A172 (cell line): ENCODE results near the gene GHSR. TPM values are rescaled to one million over a fixed set of nuclear protein-coding genes. Genes with fewer than 3 reads are reported as not detected.

Experiments
- DNase-seq: peaks from one replicate; pipeline ENCODE4 v3.0.0-alpha.2; 2015; ENCODE audit warnings: low spot score
- total RNA-seq: library from RNA; depleted of rRNA; stranded (reverse); fragments of >200 nt; shearing (Covaris generic); gene quantifications from 2 replicates; pipeline ENCODE4 v1.2.3, GENCODE V29; 2014; rRNA removed

The GHSR gene, protein sequence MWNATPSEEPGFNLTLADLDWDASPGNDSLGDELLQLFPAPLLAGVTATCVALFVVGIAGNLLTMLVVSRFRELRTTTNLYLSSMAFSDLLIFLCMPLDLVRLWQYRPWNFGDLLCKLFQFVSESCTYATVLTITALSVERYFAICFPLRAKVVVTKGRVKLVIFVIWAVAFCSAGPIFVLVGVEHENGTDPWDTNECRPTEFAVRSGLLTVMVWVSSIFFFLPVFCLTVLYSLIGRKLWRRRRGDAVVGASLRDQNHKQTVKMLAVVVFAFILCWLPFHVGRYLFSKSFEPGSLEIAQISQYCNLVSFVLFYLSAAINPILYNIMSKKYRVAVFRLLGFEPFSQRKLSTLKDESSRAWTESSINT
- not detected in 2 replicates for total RNA-seq

DNA sequence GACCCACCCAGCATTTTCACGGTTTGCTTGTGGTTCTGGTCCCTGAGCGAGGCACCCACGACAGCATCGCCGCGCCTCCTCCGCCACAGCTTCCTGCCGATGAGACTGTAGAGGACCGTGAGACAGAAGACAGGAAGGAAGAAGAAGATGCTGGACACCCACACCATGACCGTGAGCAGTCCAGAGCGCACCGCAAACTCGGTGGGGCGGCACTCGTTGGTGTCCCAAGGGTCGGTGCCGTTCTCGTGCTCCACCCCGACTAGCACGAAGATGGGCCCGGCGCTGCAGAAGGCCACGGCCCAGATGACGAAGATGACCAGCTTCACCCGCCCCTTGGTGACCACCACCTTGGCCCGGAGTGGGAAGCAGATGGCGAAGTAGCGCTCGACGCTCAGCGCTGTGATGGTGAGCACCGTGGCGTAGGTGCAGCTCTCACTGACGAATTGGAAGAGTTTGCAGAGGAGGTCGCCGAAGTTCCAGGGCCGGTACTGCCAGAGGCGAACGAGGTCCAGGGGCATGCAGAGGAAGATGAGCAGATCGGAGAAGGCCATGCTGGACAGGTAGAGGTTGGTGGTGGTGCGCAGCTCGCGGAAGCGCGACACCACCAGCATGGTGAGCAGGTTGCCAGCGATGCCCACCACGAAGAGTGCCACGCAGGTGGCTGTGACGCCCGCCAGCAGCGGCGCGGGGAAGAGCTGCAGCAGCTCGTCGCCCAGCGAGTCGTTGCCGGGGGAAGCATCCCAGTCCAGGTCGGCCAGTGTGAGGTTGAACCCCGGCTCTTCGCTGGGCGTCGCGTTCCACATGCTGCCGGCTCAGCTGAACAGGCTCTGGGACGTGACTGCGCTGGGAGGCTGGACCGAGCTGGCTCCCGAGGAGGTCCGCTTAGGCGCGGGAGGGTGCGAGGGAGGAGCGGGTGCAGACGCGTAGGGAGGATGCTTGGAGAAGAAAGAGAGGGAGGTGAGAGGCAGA is at the start of gene GHSR:
GHSR (minus strand) TSS at position 846 of the 969 bp plus-strand sequence; CDS start at position 803, 43 bp downstream.
- no peak for DNase-seq

DNA sequence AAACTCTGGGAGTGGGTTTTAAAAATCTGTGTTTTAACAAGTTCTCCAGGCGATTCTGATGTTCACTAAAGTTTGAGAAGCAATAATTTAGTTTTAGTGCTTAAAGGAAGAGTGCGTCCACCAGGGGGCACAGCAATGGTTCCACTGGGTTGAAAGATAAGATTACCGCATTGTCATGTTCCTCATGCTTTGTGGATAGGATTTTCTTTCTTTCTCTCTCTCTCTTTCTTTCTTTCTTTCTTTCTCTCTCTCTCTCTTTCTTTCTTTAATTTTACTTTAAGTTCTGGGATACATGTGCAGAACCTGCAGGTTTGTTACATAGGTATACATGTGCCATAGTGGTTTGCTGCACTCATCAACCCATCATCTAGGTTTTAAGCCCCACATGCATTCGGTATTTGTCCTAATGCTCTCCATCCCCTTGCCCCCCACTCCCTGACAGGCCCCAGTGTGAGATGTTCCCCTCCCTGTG is 42.0 kb upstream of the GHSR start:
- peak; percentile 73 for DNase-seq

DNA sequence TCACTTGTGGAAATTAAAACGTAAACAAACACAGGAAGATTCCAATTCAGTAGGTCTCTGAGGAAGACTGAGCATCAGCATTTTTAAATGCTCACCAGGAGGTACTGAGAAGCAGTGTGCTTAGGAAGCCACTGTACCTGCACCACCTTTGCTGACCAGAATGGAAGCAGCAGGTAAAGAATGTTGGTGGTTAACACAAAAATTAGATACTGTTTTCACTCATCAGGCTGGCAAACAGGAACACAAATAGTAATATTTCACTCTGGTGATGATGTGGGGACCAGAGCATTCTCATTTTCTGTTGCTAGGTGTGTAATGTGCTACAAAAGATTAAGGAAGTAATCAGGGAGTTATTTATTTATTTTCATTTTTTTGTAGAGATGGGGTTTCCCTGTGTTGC is 29.9 kb upstream of the GHSR start:
- DNase-seq, result no peak

DNA sequence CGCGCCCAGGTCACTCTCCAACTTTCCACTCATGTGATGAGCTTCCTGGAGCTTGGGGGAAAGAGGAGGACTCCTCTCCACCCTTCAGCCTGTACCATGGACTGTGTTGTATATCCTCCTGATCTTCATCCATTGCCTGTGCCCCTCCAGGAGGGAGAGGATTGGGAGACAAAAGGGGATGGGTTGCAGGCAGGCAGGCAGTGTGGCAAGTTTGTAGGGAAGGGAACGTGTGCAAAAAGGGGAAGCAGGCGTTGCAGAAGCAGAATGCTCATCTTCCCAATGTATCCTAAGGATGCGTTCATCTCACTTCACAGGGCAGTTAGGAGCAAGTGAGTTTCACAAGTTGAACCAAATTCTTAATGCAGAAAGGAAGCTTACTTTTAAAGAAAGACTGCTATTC is 28.1 kb upstream of the GHSR start:
- DNase-seq, result no peak

DNA sequence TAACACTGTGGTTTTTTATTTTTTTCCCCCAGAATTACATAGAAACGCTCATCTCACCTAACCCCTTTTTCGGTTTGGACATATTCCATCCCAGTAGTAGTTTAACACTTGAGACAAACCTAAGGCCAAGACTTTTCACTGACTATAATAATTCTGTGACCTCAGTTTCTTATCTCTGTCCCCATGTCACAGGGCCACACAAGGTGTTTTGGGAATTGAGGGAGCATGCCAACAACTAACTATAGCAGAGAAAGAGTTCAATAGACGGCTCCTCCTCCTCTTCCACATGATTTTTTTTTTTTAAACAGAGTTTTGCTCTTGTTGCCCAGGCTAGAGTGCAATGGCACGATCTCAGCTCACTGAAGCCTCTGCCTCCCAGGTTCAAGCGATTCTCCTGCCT is 27.4 kb upstream of the GHSR start:
- DNase-seq, result no peak

DNA sequence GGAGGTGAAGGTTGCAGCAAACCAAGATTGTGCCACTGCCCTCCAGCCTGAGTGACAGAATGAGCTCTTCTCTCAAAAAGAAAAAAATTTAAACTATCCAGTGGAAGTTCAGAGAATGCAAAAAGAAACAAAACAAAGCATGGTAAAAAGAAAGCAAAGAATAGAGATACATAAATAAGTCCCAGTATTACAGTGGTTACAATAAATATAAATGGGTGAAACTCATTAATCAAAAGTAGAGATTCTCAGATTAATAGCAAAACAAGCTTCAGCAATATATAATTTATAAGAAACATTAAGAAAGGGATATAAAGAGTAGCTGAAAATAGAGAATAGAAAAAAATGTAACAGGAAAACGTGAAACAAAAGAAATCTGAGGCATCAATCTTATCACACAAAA is 23.6 kb upstream of the GHSR start:
- no peak for DNase-seq

DNA sequence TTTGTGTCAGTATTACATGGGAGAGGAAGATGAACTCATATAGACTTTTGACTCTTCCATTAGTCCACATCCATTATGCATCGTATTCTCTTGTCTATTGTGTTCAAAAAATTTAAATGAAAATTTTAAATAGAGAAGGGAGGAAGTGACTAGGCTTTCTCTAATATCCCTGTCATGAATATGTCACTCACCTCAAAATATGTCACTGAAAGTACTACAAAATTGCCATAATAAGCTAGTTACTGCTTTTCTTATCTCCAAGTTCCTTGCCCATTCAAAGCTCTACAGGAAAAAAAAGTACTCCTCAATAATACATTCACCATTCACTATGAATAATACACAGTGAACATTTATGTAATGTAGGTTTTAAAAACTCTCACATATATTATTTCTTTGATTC is 22.3 kb upstream of the GHSR start:
- DNase-seq, result no peak

DNA sequence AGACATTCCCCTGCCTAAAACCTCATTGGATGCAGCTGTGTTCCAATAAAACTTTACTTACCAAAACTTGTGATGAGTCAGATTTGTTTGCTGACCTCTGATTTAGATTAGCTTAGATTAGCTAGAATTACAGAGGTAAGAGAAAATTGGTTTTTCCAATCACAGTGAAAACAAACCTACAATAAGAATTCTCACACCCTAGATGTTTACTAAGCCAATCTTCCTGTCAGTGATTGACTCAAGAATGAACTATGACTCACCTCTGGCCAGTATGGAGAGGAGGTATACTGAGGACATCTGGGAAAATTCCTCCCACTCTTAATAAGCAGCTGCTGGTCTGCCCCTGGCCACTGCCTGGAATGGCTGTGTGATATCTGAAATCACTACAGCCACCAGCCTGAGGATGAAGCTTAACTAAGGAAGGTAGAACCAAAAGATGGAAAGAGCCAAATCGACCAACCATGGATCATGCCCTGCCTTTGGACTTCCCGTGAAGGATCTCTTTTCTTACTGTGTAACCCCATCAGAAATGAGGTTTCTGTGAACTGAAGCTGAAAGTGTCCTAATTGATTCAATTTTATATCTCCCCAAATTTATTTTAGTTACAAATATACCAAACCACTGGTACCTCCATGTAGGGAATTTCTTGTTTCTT is 19.0 kb upstream of the GHSR start:
- peak; percentile 80 for DNase-seq

DNA sequence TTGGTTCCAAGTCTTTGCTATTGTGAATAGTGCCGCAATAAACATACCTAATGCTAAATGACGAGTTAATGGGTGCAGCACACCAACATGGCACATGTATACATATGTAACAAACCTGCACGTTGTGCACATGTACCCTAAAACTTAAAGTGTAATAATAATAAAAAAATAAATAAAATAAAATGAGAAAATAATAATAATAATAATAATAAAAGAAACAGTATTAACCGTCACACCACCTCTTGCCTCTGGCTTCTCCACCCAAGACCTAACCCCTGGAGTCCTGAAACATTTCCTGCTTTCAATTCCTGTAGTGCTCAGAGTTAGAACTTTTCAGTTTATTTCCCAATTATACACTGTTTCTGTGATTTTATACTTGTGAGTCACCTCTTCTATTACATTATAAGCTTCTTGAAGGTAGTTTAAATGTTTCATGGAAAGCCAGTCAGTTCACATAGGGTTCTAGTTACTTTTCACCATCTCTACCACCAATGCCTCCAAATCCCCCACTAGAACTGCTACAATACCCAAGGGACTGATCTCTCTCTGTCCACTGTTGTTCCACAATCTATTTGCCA is 18.4 kb upstream of the GHSR start:
- DNase-seq, result no peak

DNA sequence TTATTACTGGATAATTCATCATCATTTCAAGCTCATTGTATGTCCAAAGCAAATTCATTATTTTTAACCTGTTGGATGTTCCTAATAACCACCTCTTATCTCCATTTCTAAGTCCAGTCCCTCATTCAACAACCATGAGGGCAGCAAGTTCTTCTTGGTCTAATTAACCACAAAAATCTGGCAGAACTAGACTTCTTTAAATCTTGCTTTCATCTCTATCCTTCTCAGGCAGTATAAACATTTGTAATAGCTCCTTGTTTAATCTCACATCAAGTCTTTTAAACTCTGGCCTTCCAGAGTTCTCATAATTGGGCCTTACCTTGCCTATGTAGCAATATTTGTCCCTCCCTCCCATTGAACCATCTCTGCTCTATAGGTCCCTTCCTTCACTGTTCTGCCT is 17.0 kb upstream of the GHSR start:
- DNase-seq, result peak; percentile 33

DNA sequence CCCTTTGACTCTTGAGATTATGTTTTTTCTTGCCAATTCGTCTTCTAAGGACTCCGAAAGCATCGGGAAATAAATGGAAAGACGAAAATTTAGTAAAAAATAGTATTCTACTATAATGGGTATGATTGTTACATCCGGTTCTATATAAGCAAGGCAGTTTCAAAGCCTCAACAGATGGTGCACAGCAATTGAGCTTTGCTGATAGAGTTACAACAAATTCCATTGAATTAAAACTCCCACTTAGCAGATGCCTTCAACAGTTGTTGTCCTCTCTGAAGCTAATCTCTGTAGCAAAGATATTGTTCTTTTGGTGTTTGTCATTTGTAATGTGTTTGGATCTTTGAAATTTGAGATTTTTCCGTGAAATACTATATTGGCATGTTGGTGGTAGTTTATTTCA is 16.1 kb upstream of the GHSR start:
- no peak for DNase-seq

DNA sequence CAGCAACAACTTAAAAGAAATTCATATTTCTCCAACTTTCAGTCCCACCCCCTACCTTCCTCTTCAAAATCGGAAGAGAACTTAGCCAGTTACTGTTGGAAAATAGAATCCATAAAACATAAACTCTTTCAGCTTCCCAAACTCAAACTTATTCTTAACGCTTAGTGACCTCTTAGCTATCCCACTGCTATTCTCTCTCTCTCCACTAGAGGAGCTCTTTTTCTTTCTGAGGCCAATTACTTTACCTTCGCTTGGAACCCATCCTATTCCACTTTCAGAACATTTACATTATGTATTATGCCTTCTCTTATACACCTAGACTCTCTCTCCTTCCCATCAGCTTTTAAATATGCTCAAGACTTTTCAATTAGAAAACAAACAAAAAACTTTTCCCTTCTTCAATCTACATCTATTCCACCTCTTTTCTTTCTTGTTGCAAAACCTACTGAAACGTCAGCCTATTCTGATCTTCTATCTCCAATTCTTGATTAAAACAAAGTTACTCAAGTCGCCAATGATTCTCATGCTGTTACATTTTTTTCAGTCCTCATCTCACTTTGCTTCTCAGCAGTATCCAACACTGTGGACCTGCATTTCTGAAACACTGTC is 13.4 kb upstream of the GHSR start:
- peak; percentile 49 for DNase-seq

DNA sequence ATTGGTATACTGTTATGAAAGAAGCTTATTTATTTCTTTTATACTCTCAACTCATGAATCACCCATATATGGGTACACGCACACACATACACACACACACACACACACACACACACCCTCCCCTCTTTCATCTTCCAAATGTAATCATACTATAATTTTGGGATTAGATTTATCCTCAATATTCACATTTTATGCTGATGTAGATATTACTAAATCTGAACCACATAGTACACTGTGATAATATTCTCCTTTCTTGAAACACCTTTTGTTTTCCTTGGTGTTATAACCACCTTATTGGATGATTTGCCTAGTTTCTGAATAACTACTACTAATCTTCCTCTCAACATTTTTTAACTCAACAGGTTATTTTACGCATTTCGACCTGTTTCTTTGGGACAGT is 8.1 kb upstream of the GHSR start:
- DNase-seq, result no peak

DNA sequence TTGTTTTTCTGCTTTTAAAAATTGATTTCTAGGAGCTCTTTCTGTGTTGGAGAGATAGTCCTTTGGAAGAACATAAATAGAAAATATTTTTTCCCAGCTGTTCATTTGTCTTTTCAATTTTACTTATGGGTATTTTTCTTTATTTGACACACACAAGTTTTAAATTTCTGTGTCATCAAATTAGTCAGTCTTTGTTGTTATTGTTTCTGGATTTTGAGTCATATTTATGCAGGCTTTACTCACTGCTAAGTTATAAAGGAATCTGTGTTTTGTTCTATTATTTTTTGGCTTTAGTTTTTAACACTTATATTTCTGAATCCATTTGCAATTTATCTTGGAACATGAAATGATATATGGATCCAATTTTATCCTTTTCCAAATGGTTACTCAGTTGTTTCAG is 5.9 kb upstream of the GHSR start:
- DNase-seq, result no peak

DNA sequence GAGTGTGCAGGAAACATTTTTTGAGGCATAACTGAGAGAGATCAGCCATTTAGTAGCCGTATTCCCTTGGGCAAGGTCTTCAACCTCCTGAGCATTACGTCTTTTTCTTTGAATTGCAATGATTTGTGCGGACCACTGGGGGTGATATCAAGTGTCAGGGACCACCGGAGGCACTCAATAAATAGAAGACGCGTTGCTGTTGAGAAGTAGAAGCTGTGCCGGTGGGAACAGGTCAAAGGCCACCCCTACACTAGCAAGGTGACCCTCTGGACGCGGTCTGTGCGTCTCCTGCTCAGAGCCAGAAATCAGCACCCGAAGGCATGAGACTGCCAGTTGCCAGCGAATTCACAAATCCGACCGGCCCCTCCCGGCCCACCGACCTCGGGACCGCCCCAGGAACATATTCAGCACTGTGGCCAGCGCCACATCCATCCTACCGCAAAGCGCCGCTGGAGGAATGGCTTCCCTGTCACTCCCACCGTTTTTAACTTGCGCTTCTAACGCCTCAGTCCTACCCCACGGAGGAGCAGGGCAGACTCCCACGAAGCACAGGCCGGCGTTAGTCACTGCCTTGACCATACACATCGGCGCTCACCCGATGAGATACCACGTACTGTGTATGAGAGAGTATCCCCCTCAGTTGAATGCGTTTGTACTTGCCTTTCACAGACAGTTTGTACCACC is 1.4 kb upstream of the GHSR start:
- DNase-seq, result no peak

DNA sequence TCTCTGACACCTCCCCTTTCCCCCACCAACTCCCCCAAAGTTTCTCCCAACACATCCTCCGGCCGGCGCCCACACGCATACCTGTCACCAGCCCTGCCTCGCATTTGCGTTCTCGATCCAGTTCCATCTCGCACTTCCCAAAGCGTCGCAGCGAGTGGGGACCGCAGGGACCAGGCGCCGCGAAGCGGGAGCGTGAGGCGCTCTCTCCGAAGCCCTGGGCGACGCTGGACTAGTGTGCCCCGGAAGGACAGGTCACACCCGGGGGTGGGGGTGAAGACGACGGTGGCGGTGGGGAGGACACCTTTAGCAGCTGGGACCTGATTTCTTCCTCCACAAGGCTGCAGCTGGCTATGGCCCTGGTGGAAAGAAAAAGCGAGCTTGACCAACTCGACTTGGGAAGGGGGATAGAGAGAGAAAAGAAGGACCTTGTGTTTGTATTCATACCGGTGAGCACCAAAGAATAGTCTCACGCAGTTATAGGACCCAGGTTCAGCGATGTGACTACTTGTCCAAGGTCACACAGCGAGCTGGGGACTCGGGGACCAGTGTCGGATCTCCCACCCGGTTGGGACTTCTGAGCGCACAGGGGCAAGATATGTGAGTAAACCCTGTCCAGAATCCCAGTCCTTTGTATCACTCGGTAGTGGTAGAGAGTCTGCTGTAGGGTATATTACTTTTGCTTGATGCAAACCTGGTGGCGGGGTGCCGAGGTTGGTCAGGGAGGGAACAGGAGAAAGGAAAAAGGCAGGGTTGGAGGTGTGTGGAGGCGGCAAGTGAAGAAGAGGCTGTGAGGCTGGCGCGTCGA is 607 bp upstream of the GHSR start:
- no peak for DNase-seq

DNA sequence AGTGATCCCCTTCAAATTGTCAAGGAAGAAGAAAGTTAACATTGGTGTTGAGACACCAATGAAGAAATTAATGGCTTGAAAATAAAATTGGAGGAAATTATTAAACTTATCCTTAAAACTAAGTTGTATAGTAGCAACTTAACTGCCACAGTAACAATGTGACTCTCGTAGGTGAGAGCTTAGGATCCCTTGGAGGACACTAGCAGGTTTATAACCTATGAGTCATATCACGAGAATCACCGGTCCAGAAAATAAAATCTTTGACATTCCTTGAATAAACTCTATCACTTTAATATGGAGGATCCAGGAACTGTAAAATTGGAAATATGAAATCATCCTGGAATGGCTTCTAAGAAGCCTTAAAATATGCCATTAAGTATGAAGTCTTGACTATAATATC is 2.1 kb downstream of the GHSR start:
- no peak for DNase-seq

DNA sequence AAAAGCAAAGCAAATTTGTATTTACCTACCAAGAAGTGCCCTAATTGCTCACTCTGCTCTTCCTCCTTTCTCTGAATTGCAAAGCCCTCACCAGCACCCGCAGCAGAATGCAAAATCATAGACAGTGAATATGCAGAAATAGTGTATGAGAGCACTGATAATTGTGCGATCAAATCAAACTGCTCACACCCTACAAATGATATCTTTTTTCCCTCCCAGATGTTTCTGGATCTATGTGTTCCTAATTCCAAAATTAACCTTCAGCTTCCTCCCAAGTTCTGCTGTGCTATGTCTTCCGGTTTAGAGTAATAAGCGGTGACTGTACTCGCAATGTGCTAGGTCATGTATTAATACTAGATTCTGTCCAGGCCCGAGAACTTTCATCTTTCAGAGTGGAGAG is 3.4 kb downstream of the GHSR start:
- no peak for DNase-seq

DNA sequence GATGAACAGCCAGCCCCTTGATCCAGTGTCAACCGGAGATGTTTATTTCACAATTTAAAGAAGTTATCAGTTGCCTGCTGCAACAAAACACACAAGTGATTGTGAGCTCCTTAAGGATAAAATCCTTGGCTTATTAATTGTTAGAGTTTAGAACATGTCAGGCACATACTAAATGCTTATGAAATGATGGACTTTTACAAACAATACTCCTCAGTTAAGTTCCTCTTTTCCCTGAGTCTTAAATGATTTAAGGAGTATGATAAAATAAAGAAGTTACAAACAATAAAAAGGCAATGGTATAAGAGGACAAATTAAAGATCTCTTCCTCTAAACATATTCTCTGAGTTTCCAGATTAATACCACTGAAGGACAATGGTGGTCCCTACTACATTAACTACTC is 5.7 kb downstream of the GHSR start:
- DNase-seq, result no peak

DNA sequence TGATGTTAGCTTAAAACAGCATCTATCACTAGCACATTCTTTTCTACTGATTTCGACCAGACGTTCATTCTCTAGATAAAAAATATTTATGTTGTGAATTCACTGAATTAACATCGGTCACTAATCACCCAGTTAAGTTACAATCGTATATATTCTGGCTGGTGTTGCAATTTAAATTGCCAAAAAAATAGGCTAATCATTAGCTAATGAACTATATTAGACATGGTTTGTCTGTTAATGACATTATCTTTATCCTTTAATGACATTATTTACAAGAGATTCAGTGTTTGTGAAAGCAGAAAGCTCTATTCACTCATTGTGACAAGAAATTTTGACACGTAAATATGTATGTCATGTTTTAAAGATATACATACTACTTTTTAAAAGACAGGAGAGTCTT is 6.7 kb downstream of the GHSR start:
- DNase-seq, result no peak
